WTC11 (cell line): ENCODE data around the gene RSPH1.

ENCODE experiments used
- CREB1 ChIP-seq: sonication (generic); formaldehyde crosslinking; IDR thresholded peaks from 2 replicates; pipeline ENCODE4 v1.8.0; 2023; ENCODE audit warnings: mild to moderate bottlenecking, missing genetic modification reagents
- IRF2 ChIP-seq: sonication (generic); formaldehyde crosslinking; IDR thresholded peaks from 2 replicates; pipeline ENCODE4 v1.8.0; 2022; ENCODE audit warnings: low read depth, missing genetic modification reagents, borderline replicate concordance
- NR1H2 ChIP-seq: sonication (generic); formaldehyde crosslinking; IDR thresholded peaks from 2 replicates; pipeline ENCODE4 v1.9.0; 2021; ENCODE audit warnings: mild to moderate bottlenecking, moderate library complexity, missing genetic modification reagents
- NR2C2 ChIP-seq: sonication (generic); formaldehyde crosslinking; IDR thresholded peaks from 2 replicates; pipeline ENCODE4 v1.8.0; 2022; ENCODE audit warnings: mild to moderate bottlenecking, missing genetic modification reagents
- TF ChIP-seq, protein P1 (sequence below): fragments of 200-600 bp; IDR thresholded peaks from 2 replicates; pipeline ENCODE4 v1.8.0; 2022; ENCODE audit warnings: antibody characterized with exemption
- TF ChIP-seq, protein P2 (sequence below): fragments of 250-450 bp; sonication (Bioruptor Pico); IDR thresholded peaks from 2 replicates; pipeline ENCODE4 v1.9.0; 2021; ENCODE audit warnings: mild to moderate bottlenecking
- TF ChIP-seq, protein P3 (sequence below): sonication (generic); formaldehyde crosslinking; IDR thresholded peaks from 2 replicates; pipeline ENCODE4 v1.8.1; 2023; ENCODE audit warnings: mild to moderate bottlenecking, moderate library complexity, missing genetic modification reagents

DNA sequence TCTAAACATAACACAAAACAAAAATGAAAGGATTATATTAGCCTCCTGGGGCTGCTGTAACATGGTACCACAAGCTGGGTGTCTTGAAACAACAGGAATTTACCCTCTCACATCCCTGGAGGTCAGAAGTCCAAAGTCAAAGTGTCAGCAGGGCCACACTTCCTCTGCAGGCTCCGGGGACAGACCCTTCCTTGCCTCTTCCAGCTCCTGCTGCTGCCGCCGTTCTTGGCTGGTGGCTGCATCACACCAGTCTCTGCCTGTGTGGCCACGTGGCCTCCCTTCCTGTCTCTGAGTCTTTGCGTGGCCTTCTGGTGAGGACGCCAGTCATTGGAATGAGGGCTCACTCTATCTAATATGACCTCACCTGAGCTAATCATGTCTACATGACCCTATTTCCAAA is 25.8 kb upstream of the RSPH1 start:
- TF ChIP-seq, protein P1, sequence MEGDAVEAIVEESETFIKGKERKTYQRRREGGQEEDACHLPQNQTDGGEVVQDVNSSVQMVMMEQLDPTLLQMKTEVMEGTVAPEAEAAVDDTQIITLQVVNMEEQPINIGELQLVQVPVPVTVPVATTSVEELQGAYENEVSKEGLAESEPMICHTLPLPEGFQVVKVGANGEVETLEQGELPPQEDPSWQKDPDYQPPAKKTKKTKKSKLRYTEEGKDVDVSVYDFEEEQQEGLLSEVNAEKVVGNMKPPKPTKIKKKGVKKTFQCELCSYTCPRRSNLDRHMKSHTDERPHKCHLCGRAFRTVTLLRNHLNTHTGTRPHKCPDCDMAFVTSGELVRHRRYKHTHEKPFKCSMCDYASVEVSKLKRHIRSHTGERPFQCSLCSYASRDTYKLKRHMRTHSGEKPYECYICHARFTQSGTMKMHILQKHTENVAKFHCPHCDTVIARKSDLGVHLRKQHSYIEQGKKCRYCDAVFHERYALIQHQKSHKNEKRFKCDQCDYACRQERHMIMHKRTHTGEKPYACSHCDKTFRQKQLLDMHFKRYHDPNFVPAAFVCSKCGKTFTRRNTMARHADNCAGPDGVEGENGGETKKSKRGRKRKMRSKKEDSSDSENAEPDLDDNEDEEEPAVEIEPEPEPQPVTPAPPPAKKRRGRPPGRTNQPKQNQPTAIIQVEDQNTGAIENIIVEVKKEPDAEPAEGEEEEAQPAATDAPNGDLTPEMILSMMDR: no peak
- TF ChIP-seq NR2C2 (CRISPR knock-in tag) (no peak), CREB1 (CRISPR knock-in tag) (no peak), IRF2 (no peak), NR1H2 (CRISPR knock-in tag) (no peak)
- TF ChIP-seq, protein P2, sequence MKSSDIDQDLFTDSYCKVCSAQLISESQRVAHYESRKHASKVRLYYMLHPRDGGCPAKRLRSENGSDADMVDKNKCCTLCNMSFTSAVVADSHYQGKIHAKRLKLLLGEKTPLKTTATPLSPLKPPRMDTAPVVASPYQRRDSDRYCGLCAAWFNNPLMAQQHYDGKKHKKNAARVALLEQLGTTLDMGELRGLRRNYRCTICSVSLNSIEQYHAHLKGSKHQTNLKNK (CRISPR knock-in tag): no peak
- TF ChIP-seq, protein P3, sequence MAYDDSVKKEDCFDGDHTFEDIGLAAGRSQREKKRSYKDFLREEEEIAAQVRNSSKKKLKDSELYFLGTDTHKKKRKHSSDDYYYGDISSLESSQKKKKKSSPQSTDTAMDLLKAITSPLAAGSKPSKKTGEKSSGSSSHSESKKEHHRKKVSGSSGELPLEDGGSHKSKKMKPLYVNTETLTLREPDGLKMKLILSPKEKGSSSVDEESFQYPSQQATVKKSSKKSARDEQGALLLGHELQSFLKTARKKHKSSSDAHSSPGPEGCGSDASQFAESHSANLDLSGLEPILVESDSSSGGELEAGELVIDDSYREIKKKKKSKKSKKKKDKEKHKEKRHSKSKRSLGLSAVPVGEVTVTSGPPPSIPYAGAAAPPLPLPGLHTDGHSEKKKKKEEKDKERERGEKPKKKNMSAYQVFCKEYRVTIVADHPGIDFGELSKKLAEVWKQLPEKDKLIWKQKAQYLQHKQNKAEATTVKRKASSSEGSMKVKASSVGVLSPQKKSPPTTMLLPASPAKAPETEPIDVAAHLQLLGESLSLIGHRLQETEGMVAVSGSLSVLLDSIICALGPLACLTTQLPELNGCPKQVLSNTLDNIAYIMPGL (CRISPR knock-in tag): no peak
